IMR-90 (cell line): ENCODE data around the gene PANK4. TPM values are rescaled to one million over a fixed set of nuclear protein-coding genes. Genes with fewer than 3 reads are reported as not detected.
A peak's percentile ranks its signal among the peaks of the same experiment; 100 is the strongest.

Source experiments
- ATAC-seq: fragments of 200-7000 bp; cut with Tn5 transposase; 2 replicates; pipeline ENCODE4 v1.9.1; 2020; ENCODE audit warnings: low read depth, mild to moderate bottlenecking, moderate library complexity
- BruUV-seq: library from RNA; stranded (reverse); fragments of 400-500 nt; replicated peaks from 2 replicates; lab custom pipeline; 2021; lab: Mats Ljungman, UMichigan
- CTCF ChIA-PET: fragments of 300-600 bp; formaldehyde crosslinking; extraction: SDS; loops from one replicate; lab custom pipeline; 2021; ENCODE audit warnings: antibody characterized with exemption; lab: Yijun Ruan, JAX
- POLR2A ChIA-PET: fragments of 300-600 bp; sonication (Branson Sonifier 250); formaldehyde crosslinking; loops from one replicate; lab custom pipeline; 2022; ENCODE audit warnings: antibody characterized with exemption; ENCODE audit not compliant: unreplicated experiment; lab: Charles Lee
- DNase-seq: peaks from one replicate; pipeline ENCODE4 v3.0.0; 2013
- H2AFZ ChIP-seq: replicated peaks from 2 replicates; pipeline ENCODE3; 2013; ENCODE audit warnings: low read length, mild to moderate bottlenecking; ENCODE audit not compliant: poor library complexity
- H2AK5ac ChIP-seq: 2 replicates; pipeline ENCODE4 v1.6.1; 2013; ENCODE audit warnings: low read depth, low read length, inconsistent platforms
- H2AK9ac ChIP-seq: replicated peaks from 2 replicates; pipeline ENCODE3; 2013; ENCODE audit warnings: mild to moderate bottlenecking, low read depth, low read length, moderate library complexity; ENCODE audit not compliant: poor library complexity
- H2BK120ac ChIP-seq: 2 replicates; pipeline ENCODE4 v1.6.1; 2013; ENCODE audit warnings: low read depth, low read length, inconsistent platforms
- H2BK15ac ChIP-seq: 3 replicates; pipeline ENCODE4 v1.6.1; 2013; ENCODE audit warnings: low read depth, low read length, inconsistent platforms
- H2BK20ac ChIP-seq: 2 replicates; pipeline ENCODE4 v1.6.1; 2013; ENCODE audit warnings: low read depth, mild to moderate bottlenecking, inconsistent platforms, low read length, moderate library complexity
- H2BK5ac ChIP-seq: 2 replicates; pipeline ENCODE4 v1.6.1; 2013; ENCODE audit warnings: mild to moderate bottlenecking, low read depth, low read length, inconsistent platforms; ENCODE audit not compliant: poor library complexity, severe bottlenecking
- H3K14ac ChIP-seq: replicated peaks from 2 replicates; pipeline ENCODE4 v1.6.1; 2013; ENCODE audit warnings: low read depth, low read length, inconsistent platforms
- H3K18ac ChIP-seq: 2 replicates; pipeline ENCODE4 v1.6.1; 2013; ENCODE audit warnings: low read depth, low read length, control low read depth
- H3K23ac ChIP-seq: 2 replicates; pipeline ENCODE4 v1.6.1; 2013; ENCODE audit warnings: low read depth, low read length, inconsistent platforms
- H3K27ac ChIP-seq: 2 replicates; pipeline ENCODE4 v1.5.1; 2013; ENCODE audit warnings: mild to moderate bottlenecking, control low read depth, low read length; ENCODE audit not compliant: insufficient read depth
- H3K27me3 ChIP-seq: 2 replicates; pipeline ENCODE4 v1.6.1; 2013; ENCODE audit warnings: low read length; ENCODE audit not compliant: control insufficient read depth, insufficient read depth
- H3K36me3 ChIP-seq: 2 replicates; pipeline ENCODE4 v1.6.1; 2013; ENCODE audit warnings: low read length, mixed read lengths; ENCODE audit not compliant: control insufficient read depth, insufficient read depth
- H3K4ac ChIP-seq: 2 replicates; pipeline ENCODE4 v1.6.1; 2013; ENCODE audit warnings: low read depth, low read length, inconsistent platforms
- H3K4me1 ChIP-seq: 2 replicates; pipeline ENCODE4 v1.6.1; 2013; ENCODE audit warnings: low read length, mixed read lengths; ENCODE audit not compliant: control insufficient read depth, insufficient read depth
- H3K4me2 ChIP-seq: 2 replicates; pipeline ENCODE4 v1.6.1; 2013; ENCODE audit warnings: low read depth, mild to moderate bottlenecking, control low read depth, low read length, moderate library complexity
- H3K4me3 ChIP-seq: 2 replicates; pipeline ENCODE4 v1.5.1; 2013; ENCODE audit warnings: low read depth, mild to moderate bottlenecking, control low read depth, low read length, moderate library complexity; ENCODE audit not compliant: insufficient read depth
- H3K56ac ChIP-seq: 2 replicates; pipeline ENCODE4 v1.6.1; 2013; ENCODE audit warnings: low read length, inconsistent platforms; ENCODE audit not compliant: insufficient read depth; ENCODE audit errors: extremely low read depth
- H3K79me1 ChIP-seq, 2 experiments: 2 replicates each; pipeline ENCODE4 v1.6.1; 2013; ENCODE audit warnings: low read length in 2 of 2, inconsistent platforms in 1 of 2, low read depth in 1 of 2
- H3K9ac ChIP-seq: 2 replicates; pipeline ENCODE4 v1.6.1; 2013; ENCODE audit warnings: low read depth, low read length, control low read depth
- H3K9me1 ChIP-seq: 2 replicates; pipeline ENCODE4 v1.6.1; 2013; ENCODE audit warnings: low read length, inconsistent platforms; ENCODE audit not compliant: insufficient read depth
- H3K9me3 ChIP-seq: 2 replicates; pipeline ENCODE4 v1.6.1; 2013; ENCODE audit warnings: low read length; ENCODE audit not compliant: control insufficient read depth, insufficient read depth
- H4K20me1 ChIP-seq: 2 replicates; pipeline ENCODE4 v1.6.1; 2013; ENCODE audit warnings: low read length, inconsistent platforms; ENCODE audit not compliant: insufficient read depth
- H4K5ac ChIP-seq: 2 replicates; pipeline ENCODE4 v1.6.1; 2013; ENCODE audit warnings: mild to moderate bottlenecking, low read depth, low read length, control low read depth
- H4K8ac ChIP-seq, 2 experiments: 2 replicates each; pipeline ENCODE4 v1.6.1; 2013; ENCODE audit warnings: low read depth in 2 of 2, low read length in 2 of 2, control low read depth in 1 of 2, inconsistent platforms in 1 of 2
- H4K91ac ChIP-seq: 2 replicates; pipeline ENCODE4 v1.6.1; 2013; ENCODE audit warnings: low read depth, low read length, inconsistent platforms; ENCODE audit not compliant: insufficient read depth
- BHLHE40 ChIP-seq: fragments of 150-350 bp; IDR thresholded peaks from 2 replicates; pipeline ENCODE4 v1.6.1; 2016; ENCODE audit warnings: mild to moderate bottlenecking, low read depth, low read length
- CEBPB ChIP-seq: IDR thresholded peaks from 2 replicates; pipeline ENCODE4 v1.6.1; 2012; ENCODE audit warnings: low read depth, low read length, improper control_type of control experiment
- FOS ChIP-seq: fragments of 150-350 bp; IDR thresholded peaks from 2 replicates; pipeline ENCODE4 v1.6.1; 2016; ENCODE audit warnings: low read depth, low read length
- MAFK ChIP-seq: IDR thresholded peaks from 2 replicates; pipeline ENCODE4 v1.6.1; 2012; ENCODE audit warnings: low read depth, low read length, improper control_type of control experiment
- MAZ ChIP-seq: IDR thresholded peaks from 2 replicates; pipeline ENCODE4 v1.6.1; 2012; ENCODE audit warnings: low read depth, mild to moderate bottlenecking, low read length, improper control_type of control experiment, moderate library complexity, borderline replicate concordance
- MXI1 ChIP-seq: IDR thresholded peaks from 2 replicates; pipeline ENCODE4 v1.6.1; 2012; ENCODE audit warnings: low read depth, mild to moderate bottlenecking, low read length, moderate library complexity, borderline replicate concordance
- NFE2L2 ChIP-seq: fragments of 150-350 bp; IDR thresholded peaks from 2 replicates; pipeline ENCODE4 v1.6.1; 2016; ENCODE audit warnings: low read depth, mild to moderate bottlenecking, low read length
- RAD21 ChIP-seq: IDR thresholded peaks from 2 replicates; pipeline ENCODE4 v1.6.1; 2012; ENCODE audit warnings: low read length, improper control_type of control experiment
- RFX5 ChIP-seq: IDR thresholded peaks from 2 replicates; pipeline ENCODE4 v1.8.0; 2012; ENCODE audit warnings: low read depth, mild to moderate bottlenecking, low read length, moderate library complexity
- SMC3 ChIP-seq: fragments of 150-350 bp; IDR thresholded peaks from 2 replicates; pipeline ENCODE4 v1.6.1; 2016; ENCODE audit warnings: low read depth, mild to moderate bottlenecking, antibody characterized with exemption, low read length, moderate library complexity
- WGBS, 2 experiments: methylation state at CpG; one replicate each; pipeline versions ENCODE4 v1.1.5 to v1.1.7; 2013; ENCODE audit warnings: missing lambda C conversion rate in 2 of 2; ENCODE audit not compliant: insufficient read length in 1 of 2; ENCODE audit errors: extremely low coverage in 2 of 2; 5-methylcytosine and 5-hydroxymethylcytosine counted together
- dilution Hi-C: fragments of 300-500 bp; cut with HindIII; formaldehyde crosslinking; loops from one replicate; pipeline ENCODE4 v1.14.3; 2018; ENCODE audit warnings: low sequenced_read_pairs; ENCODE audit not compliant: unreplicated experiment
- in situ Hi-C: fragments of 300-500 bp; cut with MboI; formaldehyde crosslinking; loops from 3 replicates; pipeline ENCODE4 v1.14.3; 2019; ENCODE audit warnings: low sequenced_read_pairs, inconsistent platforms, mixed read lengths
- intact Hi-C: fragments of 100-400 bp; cut with micrococcal nuclease; formaldehyde crosslinking; loops from 2 replicates; pipeline ENCODE4 v1.10.0; 2022
- polyA plus RNA-seq, 3 experiments: library from polyadenylated mRNA; depleted of rRNA; stranded (reverse); fragments of >200 nt; gene quantifications; 2 replicates each; pipeline ENCODE4 v1.2.3, GENCODE V29; 2012; ENCODE audit warnings: low replicate concordance in 1 of 3
- total RNA-seq: library from RNA; depleted of rRNA; stranded (reverse); fragments of >200 nt; gene quantifications from 2 replicates; pipeline ENCODE4 v1.2.3, GENCODE V29; 2012
- TF ChIP-seq, protein P1 (sequence below): conservative IDR thresholded peaks from 2 replicates; pipeline ENCODE4 v1.5.1; 2012; ENCODE audit warnings: mild to moderate bottlenecking, low read depth, low read length, improper control_type of control experiment
- TF ChIP-seq, protein P2 (sequence below): fragments of 150-350 bp; IDR thresholded peaks from 2 replicates; pipeline ENCODE4 v1.6.1; 2016; ENCODE audit warnings: low read depth, mild to moderate bottlenecking, low read length, moderate library complexity, borderline replicate concordance

Gene PANK4
- total and polyA plus RNA-seq, 2 of the 4 experiments (the other 2 are of a cell fraction): 14.0 to 18.5 TPM

- Histone ChIP-seq H3K27ac (no peak overlapping the region), H3K9me3 (no peaks in the 10 kb centered on the region), H3K23ac (no peak overlapping the region), H3K4me2 (no peak overlapping the region), H3K4ac (no peak overlapping the region), H2AFZ (no peak overlapping the region), H3K9me1 (no peaks in the 10 kb centered on the region), H2BK15ac (no peak overlapping the region), H2AK9ac (no peak overlapping the region), H3K4me1 (no peaks in the 10 kb centered on the region), H3K27me3 (peaks cover 56% of the 10 kb centered on the region), H4K91ac (no peak overlapping the region), H2BK120ac (no peak overlapping the region), H4K5ac (no peak overlapping the region), H3K9ac (no peak overlapping the region), H2AK5ac (no peak overlapping the region), H3K36me3 (no peaks in the 10 kb centered on the region), H4K20me1 (no peaks in the 10 kb centered on the region), H2BK20ac (no peak overlapping the region), H3K79me1 (no peaks in the 10 kb centered on the region), H4K8ac (no peak overlapping the region), H3K18ac (no peak overlapping the region), H2BK5ac (no peak overlapping the region), H3K4me3 (no peak overlapping the region), H3K14ac (no peak overlapping the region), H3K56ac (no peak overlapping the region)
- DNase-seq (no peak), ATAC-seq (peak; percentile 25; the same call in 1 of the 2 replicates)
- BruUV-seq: no TSS peak
- ChIA-PET POLR2A (no interaction called here), CTCF (no interaction called here)
- dilution Hi-C loops (no loop called here), intact Hi-C loops (no loop called here), in situ Hi-C loops (no loop called here)
- WGBS, 2 experiments: 0% methylated on average over 3 of the region's 30 CpGs; no CpG with 5 or more reads in 1 of the 2 experiments
- TF ChIP-seq SMC3 (no peak), RAD21 (no peak), NFE2L2 (no peak), MXI1 (no peak), RFX5 (no peak), MAZ (no peak), CEBPB (no peak), FOS (no peak), MAFK (no peak), BHLHE40 (no peak)
- TF ChIP-seq, protein P1, sequence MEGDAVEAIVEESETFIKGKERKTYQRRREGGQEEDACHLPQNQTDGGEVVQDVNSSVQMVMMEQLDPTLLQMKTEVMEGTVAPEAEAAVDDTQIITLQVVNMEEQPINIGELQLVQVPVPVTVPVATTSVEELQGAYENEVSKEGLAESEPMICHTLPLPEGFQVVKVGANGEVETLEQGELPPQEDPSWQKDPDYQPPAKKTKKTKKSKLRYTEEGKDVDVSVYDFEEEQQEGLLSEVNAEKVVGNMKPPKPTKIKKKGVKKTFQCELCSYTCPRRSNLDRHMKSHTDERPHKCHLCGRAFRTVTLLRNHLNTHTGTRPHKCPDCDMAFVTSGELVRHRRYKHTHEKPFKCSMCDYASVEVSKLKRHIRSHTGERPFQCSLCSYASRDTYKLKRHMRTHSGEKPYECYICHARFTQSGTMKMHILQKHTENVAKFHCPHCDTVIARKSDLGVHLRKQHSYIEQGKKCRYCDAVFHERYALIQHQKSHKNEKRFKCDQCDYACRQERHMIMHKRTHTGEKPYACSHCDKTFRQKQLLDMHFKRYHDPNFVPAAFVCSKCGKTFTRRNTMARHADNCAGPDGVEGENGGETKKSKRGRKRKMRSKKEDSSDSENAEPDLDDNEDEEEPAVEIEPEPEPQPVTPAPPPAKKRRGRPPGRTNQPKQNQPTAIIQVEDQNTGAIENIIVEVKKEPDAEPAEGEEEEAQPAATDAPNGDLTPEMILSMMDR: no peak
- TF ChIP-seq, protein P2, sequence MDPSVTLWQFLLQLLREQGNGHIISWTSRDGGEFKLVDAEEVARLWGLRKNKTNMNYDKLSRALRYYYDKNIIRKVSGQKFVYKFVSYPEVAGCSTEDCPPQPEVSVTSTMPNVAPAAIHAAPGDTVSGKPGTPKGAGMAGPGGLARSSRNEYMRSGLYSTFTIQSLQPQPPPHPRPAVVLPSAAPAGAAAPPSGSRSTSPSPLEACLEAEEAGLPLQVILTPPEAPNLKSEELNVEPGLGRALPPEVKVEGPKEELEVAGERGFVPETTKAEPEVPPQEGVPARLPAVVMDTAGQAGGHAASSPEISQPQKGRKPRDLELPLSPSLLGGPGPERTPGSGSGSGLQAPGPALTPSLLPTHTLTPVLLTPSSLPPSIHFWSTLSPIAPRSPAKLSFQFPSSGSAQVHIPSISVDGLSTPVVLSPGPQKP: no peak
Measured at GRCh38 chr1:2466958-2467554, 59.3 kb downstream of the PANK4 start.
